HFF-Myc (cell line): ENCODE data around the gene KCNJ15.

Experiments
- DNase-seq: peaks from one replicate; pipeline ENCODE4 v3.0.0-alpha.2; 2011; ENCODE audit warnings: low read depth; ENCODE audit errors: extremely low read depth
- H3K4me3 ChIP-seq: replicated peaks from 2 replicates; pipeline ENCODE4 v1.5.1; 2011; ENCODE audit warnings: low read depth, mild to moderate bottlenecking, control low read depth, low read length
- TF ChIP-seq, protein P1 (sequence below): IDR thresholded peaks from 2 replicates; pipeline ENCODE4 v1.5.1; 2012; ENCODE audit warnings: mild to moderate bottlenecking, low read depth, low read length, control low read depth; ENCODE audit errors: missing control alignments

KCNJ15 gene

DNA sequence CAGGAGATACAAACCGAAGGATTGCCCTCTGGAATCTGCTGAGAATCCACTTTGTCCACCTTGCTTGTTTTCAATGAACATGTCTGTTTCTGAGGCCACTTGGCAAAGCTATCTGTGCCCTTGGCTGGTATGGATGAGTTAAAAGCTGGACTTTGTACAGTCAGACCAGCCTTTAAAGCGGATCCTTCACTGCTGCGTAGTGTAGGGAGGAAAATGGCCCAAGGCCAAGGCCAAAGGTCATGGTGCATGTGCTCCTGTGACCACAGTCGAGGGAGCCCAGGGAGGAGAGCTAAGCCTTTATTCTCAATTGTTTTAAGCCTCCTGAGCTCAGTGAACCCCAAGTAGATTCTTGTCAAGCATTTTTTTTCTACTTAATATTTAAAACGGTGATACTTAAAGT lies 37.0 kb downstream of the KCNJ15 start:
- DNase-seq, result no peak
- TF ChIP-seq, protein P1, sequence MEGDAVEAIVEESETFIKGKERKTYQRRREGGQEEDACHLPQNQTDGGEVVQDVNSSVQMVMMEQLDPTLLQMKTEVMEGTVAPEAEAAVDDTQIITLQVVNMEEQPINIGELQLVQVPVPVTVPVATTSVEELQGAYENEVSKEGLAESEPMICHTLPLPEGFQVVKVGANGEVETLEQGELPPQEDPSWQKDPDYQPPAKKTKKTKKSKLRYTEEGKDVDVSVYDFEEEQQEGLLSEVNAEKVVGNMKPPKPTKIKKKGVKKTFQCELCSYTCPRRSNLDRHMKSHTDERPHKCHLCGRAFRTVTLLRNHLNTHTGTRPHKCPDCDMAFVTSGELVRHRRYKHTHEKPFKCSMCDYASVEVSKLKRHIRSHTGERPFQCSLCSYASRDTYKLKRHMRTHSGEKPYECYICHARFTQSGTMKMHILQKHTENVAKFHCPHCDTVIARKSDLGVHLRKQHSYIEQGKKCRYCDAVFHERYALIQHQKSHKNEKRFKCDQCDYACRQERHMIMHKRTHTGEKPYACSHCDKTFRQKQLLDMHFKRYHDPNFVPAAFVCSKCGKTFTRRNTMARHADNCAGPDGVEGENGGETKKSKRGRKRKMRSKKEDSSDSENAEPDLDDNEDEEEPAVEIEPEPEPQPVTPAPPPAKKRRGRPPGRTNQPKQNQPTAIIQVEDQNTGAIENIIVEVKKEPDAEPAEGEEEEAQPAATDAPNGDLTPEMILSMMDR, result no peak
- no peak overlapping the region for H3K4me3 ChIP-seq

DNA sequence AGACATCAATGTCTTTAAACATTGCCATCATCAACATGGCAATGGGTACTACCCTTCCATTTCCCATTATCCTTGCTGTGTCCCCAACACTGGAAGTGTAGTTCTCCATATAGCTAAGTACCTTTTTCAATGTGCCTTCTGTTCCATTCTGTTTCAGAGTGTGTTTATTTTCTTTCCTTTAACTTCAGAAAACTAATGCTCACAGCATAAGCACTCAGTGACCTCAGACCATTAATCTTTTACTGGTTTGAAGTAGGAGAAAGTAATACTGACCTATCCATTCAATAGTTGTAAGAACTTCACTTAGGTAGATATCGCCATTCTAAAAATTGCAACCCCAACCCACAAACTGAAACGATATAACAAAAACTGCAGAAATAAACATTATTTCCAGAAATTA lies 37.8 kb downstream of the KCNJ15 start:
- no peak overlapping the region for H3K4me3 ChIP-seq
- TF ChIP-seq, protein P1, result no peak
- no peak for DNase-seq

DNA sequence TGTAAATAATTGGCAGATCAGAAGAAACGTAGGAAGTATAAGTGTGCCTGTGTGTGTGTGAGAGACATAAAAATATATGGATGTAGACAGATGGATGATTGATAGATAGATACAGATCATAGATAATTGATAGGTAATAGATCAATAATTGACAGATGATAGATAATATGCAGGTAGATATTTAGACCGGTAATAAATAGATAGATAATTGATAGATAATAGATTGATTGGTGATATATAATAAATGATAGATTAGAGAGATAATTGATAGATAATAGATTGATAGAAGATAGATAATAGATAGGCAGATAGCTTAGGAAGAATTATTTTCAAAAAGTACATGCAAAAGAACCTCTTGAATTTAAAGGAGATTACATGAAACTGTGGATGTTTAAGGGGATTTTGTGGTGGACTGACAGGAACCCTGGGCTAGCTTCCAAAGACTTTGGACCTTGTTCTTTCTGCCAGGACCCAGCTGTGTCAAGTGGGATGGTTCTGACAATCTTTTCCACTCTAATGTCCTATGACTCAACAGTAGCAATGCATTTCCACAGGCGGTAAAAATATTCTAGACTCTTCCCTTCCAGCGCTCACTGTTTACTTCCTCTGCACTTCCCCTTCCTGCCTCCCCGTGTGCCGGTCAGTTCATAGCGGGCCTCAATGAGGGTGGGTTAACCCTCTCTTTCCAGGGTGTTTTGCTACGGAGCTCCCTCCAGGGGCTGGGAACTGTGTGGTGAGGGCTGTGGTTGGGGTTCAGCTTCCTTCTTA lies 39.4 kb downstream of the KCNJ15 start:
- H3K4me3 ChIP-seq, result no peak overlapping the region
- TF ChIP-seq, protein P1, result no peak
- no peak for DNase-seq

DNA sequence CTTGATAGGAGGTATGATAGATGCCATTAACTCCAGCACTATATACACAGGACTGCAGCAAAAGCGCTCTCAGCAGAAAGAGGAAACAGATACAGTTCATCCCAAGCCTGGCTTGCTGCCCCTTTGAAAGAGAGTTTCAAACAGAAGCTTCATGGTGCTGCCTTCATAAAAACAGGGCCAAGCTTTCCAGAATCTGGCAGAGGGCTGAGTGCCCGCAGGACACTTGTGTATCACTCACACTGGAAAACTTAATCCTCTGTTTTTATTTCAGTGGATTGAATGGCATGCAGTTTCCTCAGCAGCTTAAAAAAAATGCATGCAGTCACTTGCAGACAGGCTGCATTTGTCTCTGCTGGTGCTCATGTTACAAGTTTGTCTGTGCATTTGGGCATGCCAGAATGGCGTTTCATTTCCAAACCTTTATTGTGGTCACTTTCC lies 40.4 kb downstream of the KCNJ15 start:
- H3K4me3 ChIP-seq, result no peak overlapping the region
- TF ChIP-seq, protein P1, result no peak
- no peak for DNase-seq

DNA sequence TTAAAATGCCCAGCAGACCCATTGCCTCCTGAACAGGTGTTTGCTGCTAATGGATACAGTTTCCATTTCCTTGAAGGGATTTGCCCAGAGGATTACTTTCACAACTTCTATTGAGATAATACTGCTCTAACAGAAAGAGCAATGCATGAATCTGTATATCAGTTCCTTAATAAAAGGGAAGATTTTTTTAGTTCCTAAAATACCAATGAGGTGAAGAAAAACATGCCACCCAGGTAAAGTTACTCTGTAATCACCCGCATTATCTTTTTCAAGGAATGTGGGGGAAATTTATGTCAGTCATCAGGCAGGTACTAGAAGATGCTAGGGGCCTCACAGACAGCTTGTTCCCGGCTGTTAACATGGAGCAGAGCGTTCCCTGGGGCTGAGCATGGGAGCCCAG lies 41.1 kb downstream of the KCNJ15 start:
- no peak for DNase-seq
- TF ChIP-seq, protein P1, result no peak
- no peak overlapping the region for H3K4me3 ChIP-seq

DNA sequence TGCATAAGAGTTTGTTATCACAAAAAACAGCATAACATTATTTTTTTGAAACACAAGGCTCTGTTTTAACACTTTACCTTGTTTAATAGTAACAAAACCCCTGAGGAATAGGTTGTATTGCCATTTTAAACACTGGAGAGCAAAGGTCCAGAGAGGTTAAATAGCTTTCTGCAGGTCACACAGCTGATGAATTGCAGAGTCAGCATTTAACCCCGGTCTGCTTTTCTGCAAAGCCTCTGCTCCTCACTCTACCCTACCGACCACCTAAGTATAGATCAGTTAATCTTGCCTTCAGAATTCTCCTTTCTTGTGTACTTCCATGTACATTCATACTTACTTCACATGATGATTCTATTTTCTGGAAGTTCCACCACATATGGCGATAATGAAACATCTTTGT lies 42.0 kb downstream of the KCNJ15 start:
- H3K4me3 ChIP-seq, result no peak overlapping the region
- no peak for DNase-seq
- TF ChIP-seq, protein P1, result no peak

DNA sequence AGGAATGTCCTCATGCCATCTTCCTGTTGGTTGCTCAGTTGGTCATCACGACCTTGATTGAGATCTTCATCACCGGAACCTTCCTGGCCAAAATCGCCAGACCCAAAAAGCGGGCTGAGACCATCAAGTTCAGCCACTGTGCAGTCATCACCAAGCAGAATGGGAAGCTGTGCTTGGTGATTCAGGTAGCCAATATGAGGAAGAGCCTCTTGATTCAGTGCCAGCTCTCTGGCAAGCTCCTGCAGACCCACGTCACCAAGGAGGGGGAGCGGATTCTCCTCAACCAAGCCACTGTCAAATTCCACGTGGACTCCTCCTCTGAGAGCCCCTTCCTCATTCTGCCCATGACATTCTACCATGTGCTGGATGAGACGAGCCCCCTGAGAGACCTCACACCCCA lies 42.9 kb downstream of the KCNJ15 start:
- DNase-seq, result no peak
- no peak overlapping the region for H3K4me3 ChIP-seq
- TF ChIP-seq, protein P1, result no peak
